Myocyte (in vitro differentiated cells): ENCODE data around the gene KCNIP4. TPM values are rescaled to one million over a fixed set of nuclear protein-coding genes. Genes with fewer than 3 reads are reported as not detected.

Experiments
- DNase-seq: peaks from one replicate; pipeline ENCODE4 v3.0.0-alpha.2; 2012; ENCODE audit warnings: low read depth
- total RNA-seq: library from RNA; depleted of rRNA; stranded (reverse); fragments of >200 nt; gene quantifications from 2 replicates; pipeline ENCODE4 v1.2.3, GENCODE V29; 2014

Gene KCNIP4
- total RNA-seq, 1 donor from 2014 or later, result not detected

- DNase-seq, result no peak
Observed at GRCh38 chr4:20995610-20996009, 953.0 kb downstream of the KCNIP4 start.

- no peak for DNase-seq
Observed at GRCh38 chr4:20995015-20995414, 953.6 kb downstream of the KCNIP4 start.

GRCh38 chr4:20992002-20992401 lies 956.6 kb downstream of the KCNIP4 start:
- no peak for DNase-seq

DNA sequence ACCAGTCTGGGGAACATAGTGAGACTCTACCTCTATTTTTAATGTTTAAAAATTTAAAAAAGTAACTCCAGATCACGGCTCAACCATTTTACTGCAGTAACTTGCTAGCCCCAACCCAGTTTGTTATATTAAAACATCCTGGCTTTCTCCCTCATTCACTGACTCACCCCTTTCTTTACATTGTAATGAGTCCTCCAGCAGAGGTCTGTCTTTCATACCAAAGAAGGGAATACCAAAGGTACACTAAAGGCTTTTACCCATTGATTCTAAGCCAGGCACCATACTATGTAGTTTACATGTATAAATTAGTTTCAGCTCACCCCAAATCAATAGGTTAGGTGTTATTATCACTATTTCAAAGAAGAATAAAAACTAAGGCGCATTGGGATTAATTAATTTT lies 961.4 kb downstream of the KCNIP4 start:
- no peak for DNase-seq

- no peak for DNase-seq
Observed at GRCh38 chr4:20984576-20984836, 964.1 kb downstream of the KCNIP4 start.

- DNase-seq, result no peak
Observed at GRCh38 chr4:20983763-20984575, 964.6 kb downstream of the KCNIP4 start.

DNA sequence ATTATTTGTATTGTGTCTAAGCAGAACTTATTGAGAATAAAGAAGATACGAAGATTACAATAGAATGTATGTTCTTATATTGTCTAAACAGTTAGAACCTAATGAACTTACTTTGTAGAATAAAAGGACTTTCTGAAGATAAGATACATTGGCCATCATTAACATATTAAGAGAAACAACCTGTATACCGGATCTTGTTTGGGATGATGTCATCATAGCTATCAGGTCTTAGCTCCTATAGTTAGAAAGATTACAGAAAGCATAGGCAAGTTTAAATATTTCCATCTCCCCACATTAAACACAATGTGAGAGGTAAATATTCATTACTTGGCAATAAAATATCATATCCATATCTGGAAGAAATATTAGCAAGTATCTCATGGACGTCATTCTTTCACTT lies 966.0 kb downstream of the KCNIP4 start:
- DNase-seq, result no peak

DNA sequence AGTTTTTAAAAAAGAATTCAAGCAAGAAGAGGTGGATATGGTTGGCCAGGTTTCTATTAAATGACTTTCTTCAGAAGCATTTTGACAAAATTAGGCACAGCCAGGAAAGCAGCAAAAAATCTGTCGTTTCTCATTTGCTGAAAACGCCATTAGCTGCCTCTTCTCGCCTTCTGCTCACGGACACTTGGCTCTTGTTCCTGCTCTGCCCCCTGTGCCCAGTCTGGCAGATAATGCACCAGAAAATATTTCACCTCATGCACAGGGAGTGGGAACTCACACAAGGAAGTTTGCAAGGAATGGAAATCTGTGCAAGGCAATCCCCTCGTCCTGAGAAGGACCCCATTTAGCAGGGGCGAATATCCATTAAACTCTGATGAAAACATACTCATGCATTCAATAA lies 988.3 kb downstream of the KCNIP4 start:
- DNase-seq, result no peak

- no peak for DNase-seq
Observed at GRCh38 chr4:20954541-20954940, 994.0 kb downstream of the KCNIP4 start.

DNA sequence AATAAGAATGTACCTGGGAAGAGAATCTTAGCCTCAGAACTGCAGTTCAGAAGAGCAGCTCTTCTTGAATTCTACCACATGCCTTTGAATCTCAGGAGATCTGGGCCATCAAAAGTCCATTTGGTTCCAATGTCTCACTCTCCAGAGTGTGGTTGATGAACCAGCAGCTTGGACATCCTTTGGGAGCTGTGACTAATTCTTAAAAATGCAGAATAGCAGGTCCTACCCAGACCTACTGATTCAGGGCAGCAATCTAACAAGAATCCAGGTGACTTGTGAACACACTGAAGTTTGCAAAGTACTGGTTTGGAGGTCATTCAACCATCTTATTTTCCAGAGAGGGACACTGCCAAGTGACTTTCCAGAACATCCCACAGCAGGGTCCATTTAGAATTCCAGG lies 1003.6 kb downstream of the KCNIP4 start:
- no peak for DNase-seq

GRCh38 chr4:20944451-20944850 lies 1004.1 kb downstream of the KCNIP4 start:
- no peak for DNase-seq

- DNase-seq, result no peak
Observed at GRCh38 chr4:20938204-20938603, 1010.4 kb downstream of the KCNIP4 start.

DNA sequence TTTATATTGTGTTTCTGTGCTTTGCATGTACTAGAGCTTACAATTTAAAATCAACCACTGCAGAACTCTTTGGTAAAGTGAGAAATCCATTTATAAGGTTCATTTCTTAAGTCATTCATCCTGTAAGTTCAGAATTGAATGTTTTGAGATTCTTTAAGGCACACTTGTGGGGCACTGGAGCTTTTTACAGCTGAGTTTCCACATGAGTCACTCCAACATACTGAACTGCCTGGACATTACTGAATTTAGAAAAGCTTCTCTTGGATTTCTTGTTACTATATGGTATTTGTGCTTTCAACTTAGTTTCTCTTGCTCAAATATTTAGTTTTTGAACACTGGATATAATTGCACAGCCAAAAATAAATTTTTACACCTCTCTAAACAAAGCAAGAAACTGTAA lies 1022.0 kb downstream of the KCNIP4 start:
- no peak for DNase-seq

GRCh38 chr4:20925176-20925575 lies 1023.4 kb downstream of the KCNIP4 start:
- DNase-seq, result no peak

DNA sequence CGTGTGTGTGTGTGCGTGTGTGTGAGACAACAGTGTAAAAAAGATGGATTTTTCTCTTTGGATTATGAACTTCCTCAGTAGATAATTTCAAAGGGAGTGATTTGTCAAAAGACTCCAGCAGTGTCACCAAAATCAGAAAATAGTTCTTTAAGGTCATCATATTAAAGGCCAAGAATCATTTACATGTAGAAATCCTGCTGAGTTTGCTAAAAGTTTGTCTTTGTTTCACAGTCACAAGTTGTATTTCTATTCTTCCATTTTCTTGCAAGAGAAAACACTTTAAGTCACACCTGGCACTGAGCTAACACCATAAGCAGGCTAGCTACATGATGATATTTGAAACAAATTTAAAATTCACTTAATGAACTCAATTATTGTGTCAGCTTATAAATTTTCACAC lies 1025.6 kb downstream of the KCNIP4 start:
- no peak for DNase-seq

- DNase-seq, result no peak
Observed at GRCh38 chr4:20916106-20916505, 1032.5 kb downstream of the KCNIP4 start.

- DNase-seq, result no peak
Observed at GRCh38 chr4:20904966-20905365, 1043.6 kb downstream of the KCNIP4 start.

- DNase-seq, result no peak
Observed at GRCh38 chr4:20901851-20902250, 1046.7 kb downstream of the KCNIP4 start.

- DNase-seq, result no peak
Observed at GRCh38 chr4:20899591-20899990, 1049.0 kb downstream of the KCNIP4 start.

DNA sequence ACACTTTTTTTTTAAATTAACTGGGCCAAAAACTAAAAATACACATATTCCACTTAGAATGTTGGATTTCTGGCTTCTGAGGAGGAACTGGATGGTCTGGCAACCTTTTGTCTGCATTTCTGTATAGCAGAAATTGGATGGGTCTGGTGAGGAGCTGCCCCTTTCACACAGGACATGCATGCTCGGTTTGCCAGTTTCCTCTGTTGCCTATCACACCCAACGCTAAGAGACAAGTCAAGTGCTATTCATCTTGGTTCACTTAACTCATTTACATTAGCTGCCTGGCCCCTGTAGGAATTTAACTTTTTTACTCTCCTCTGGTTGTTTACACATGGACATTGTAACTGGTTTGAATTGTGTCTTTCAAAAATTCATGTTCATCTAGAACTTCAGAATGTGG lies 1052.6 kb downstream of the KCNIP4 start:
- no peak for DNase-seq

DNA sequence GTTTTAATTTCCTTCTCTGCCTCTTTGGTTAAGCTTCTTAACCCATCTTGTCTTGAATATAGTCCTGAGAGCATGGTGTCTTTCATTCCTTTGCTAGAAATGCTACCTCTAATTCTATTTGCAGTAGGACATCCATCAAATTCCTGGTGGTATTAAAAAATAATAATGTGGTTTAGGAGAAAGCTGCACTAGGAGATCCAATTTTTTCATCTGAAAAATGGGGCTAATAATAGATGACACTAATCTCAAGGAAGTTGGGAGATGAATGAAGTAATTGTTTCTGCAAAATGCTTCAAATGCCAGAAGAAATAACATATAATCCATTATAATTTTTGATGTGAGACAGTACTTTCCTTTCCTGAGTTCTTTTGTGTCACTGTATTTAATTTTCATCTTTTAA lies 1053.4 kb downstream of the KCNIP4 start:
- DNase-seq, result no peak

- DNase-seq, result no peak
Observed at GRCh38 chr4:20890761-20891160, 1057.8 kb downstream of the KCNIP4 start.

DNA sequence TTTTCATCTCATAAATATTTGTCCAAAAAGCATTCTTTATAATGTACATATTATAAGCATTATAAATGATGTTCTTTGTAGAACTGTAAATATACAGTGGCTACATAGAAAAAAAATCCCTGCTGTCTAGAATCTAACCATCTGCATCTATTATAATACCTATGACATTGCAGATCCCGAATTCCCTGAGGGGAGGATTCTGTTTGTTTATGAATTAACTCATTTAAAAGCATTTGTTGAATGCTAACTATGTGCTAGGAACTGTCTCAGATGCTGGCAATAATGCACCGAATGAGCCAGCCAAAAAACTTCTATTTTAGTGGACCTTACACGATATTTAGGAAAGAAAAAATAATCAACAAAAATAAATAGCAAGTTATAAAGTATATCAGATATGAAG lies 1058.7 kb downstream of the KCNIP4 start:
- no peak for DNase-seq

DNA sequence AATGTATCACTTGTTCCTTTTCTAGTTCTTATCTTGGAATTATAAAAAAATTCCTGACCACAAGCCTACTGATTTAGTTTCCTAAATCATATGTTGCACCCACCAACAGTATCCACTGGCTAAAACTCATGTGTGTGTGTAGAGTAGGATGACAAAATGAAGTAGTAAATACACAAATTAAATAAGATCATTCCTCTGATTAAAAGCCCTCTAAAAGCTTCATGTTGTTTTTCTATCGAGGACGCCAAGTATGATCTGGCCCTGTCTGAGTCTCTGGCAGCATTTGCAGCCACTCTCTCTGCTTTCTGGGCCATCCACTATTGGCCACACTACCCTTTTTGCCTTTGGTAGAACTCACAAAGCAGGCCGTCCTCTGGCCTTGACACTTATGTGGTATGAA lies 1064.9 kb downstream of the KCNIP4 start:
- DNase-seq, result no peak
